GM18498 (cell line): ENCODE results near the gene CCDC88B.

Experiments used
- ATAC-seq: cut with Tn5 transposase; IDR thresholded peaks from one replicate; pipeline ENCODE4 v1.9.1; 2021; ENCODE audit warnings: mild to moderate bottlenecking, moderate library complexity; ENCODE audit not compliant: unreplicated experiment

Gene CCDC88B

DNA sequence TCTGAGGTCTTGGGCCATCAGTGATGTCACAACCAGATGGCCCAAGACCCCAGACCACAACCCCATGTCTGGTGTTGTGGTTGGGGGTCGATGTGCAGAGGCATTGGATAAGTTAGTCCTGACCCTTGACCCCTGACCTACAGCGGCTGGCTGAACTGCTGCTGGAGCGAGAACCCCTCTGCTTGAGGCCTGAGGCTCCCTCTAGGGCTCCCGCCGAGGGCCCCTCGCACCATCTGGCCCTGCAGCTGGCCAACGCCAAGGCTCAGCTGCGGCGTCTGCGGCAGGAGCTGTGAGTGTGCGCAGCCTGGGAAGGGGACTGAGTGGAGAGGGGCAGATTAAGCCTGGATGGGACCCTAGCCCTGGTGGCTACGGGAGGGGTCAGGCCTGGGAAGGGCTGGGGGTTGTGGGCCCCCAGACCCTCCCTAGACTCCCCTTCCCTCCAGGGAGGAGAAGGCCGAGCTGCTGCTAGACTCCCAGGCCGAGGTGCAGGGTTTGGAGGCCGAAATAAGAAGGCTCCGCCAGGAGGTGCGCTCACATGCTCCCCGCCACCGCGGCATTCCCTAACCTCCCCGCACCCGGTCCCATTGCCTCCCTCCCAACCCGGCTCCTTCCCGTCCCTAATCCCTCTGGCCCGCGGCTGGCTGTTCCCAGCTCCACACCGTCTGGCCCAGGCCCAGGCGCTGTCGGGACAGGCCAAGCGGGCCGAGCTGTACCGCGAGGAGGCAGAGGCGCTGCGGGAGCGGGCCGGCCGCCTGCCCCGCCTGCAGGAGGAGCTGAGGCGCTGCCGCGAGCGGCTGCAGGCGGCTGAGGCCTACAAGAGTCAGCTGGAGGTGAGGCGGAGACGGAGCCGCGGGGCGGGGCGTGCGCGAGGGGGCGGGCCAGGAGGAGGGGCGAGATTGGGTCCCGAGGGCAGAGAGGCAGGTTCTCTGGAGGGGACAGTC is 2.1 kb downstream of the CCDC88B start:
- ATAC-seq: no peak

DNA sequence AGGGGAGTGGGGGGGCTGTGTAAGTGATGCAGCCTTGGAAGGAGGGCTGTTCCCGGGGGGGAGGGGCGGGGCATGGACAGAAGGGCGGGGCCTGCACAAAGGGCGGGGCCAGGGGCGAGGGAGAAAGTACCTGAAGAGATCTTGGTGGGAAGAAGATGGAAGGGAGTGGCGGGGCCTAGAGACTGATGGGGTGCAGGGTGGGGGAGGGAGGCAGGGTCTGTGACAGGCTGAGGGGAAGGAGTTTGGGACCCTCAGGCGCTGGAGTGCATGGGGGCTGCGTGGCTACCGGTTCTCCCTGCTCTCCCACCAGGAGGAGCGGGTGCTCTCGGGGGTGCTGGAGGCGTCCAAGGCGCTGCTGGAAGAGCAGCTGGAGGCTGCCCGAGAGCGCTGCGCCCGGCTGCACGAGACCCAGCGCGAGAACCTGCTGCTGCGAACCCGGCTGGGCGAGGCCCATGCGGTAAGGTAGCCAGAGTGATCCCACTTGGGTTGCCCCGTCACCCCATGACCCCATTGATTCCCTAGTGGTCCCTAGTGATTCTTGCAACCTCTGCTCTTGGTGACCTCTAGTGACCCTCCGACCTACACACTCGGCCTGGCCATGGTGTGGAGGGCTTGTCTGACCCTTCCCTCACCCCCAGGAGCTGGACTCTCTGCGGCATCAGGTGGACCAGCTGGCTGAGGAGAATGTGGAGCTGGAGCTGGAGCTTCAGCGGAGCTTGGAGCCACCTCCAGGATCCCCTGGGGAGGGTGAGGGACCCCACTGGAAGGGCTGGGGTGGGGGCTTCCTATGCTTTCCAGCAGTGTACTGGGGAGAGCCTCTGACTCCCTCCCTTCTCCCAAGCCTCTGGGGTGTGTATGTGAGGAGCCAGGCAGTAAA is 3.1 kb downstream of the CCDC88B start:
- no peak for ATAC-seq

DNA sequence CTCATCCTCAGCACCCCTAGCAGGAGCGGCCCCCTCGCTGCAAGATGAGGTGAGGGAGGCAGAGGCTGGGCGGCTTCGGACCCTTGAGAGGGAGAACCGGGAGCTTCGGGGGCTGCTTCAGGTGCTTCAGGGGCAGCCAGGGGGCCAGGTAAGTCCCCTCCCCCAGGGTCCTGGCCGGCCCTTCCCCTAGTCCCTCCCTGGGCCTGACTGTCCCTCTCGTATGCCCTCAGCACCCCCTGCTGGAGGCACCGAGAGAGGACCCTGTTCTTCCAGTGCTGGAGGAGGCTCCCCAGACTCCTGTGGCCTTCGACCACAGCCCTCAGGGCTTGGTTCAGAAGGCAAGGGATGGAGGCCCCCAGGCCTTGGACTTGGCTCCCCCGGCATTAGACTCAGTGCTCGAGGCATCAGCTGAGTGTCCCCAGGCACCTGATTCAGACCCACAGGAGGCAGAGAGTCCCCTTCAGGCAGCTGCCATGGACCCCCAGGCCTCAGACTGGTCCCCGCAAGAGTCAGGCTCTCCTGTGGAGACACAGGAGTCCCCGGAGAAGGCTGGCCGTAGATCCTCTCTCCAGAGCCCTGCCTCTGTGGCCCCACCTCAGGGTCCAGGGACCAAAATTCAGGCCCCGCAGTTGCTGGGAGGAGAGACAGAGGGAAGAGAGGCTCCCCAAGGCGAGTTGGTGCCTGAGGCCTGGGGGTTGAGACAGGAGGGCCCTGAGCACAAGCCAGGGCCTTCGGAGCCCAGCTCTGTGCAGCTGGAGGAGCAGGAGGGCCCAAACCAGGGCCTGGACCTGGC is 4.0 kb downstream of the CCDC88B start:
- ATAC-seq: no peak

DNA sequence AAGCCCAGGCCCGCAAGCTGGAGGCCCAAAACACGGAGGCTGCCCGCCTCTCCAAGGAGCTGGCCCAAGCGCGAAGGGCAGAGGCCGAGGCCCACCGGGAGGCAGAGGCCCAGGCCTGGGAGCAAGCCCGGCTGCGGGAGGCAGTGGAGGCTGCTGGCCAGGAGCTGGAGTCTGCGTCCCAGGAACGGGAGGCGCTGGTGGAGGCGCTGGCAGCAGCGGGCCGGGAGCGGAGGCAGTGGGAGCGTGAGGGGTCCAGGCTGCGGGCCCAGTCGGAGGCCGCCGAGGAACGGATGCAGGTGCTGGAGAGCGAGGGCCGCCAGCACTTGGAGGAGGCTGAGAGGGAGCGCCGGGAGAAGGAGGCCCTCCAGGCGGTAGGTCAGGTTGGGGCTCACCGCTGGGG is 4.8 kb downstream of the CCDC88B start:
- no peak for ATAC-seq

DNA sequence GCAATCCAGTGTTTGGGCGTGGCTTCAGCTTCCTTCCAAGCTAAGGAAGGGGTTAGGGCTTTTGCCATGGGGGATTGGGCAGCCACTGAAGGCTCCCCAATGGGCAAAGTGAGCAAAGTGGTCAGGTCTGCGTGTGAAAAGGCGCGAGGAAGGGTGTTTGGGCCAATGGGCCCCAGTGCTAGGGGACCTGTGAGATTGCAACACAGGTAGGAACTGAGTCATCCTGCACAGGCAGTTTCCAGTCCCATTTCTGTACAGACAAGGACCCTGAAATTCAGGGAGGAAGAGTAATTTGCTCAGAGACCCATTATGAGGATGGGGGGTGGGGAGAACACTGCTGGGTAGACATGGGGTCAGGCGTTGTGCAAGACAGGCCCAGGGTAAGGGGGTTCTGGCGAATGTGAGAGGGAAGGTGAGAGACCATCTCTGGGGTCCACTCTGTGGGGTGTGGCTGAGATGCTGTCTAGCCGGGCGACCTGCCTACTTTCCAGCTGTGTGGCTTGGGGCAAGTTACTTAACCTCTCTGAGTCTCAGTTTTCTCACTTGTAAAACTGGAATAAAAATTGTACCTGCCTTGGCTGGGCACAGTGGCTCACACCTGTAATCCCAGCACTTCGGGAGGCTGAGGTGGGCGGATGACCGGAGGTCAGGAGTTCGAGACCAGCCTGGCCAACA is 7.3 kb downstream of the CCDC88B start:
- no peak for ATAC-seq

DNA sequence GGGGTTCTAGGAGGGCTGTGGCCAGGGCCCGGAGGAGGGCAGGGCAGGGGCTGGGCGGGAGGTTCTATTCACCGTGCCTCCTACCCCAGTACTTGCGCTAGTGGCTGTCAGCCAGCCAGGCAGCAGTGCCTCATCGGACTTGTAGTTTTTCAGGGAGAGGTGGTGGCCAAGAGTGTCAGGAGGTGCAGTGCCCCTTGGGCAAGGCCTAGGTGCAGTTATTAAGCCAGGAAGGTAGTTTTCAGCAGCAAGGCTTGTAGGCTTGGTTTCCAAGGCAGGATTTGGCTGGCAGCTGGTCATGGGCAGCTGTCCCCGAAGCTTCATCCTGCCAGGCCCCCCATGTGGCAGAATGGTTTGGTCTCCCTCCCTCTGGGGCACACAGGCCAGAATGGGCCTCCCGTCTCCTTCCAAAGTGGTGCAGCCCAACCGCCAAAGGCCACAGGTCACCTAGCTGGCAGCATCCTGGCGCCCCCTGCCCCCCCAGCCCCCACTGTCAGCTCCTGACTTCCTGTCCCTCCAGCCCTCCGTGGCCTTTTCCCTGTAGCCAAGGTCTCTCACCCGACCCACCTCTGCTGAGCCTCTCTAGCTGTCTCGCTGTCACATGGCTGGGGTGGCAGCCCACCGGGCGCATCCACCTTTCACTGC is 8.5 kb downstream of the CCDC88B start:
- no peak for ATAC-seq

DNA sequence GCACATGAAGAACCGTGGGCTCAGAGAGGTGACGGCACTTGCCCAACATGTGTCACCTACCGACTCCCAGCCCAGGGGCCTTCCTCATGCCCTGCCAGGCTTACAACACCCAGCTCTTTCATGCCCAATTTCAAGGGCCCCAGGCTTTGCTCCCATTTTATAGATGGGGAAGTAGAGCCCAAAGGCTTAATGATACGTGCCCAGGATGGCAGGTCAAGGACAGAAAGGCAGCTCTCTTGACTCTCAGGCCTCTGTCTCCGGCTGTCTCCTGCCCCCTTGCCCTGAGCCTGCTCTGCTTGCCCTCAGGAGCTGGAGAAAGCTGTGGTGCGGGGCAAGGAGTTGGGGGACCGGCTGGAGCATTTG is 9.0 kb downstream of the CCDC88B start:
- no peak for ATAC-seq

DNA sequence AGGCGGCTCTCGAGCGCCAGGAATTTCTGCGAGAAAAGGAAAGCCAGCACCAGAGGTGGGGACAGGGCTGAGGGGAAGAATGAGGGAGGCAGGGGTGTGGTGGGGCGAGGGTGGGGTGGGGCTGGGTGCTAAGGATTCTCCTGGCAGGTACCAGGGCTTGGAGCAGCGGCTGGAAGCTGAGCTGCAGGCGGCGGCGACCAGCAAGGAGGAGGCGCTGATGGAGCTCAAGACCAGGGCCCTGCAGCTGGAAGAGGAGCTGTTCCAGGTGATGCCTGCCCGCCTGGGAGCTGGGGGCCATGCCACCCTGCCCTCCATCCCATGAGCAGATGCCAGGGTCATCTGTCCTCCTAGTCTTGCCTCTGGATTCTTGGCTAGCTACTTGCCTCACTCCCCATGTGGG is 9.4 kb downstream of the CCDC88B start:
- ATAC-seq: no peak

DNA sequence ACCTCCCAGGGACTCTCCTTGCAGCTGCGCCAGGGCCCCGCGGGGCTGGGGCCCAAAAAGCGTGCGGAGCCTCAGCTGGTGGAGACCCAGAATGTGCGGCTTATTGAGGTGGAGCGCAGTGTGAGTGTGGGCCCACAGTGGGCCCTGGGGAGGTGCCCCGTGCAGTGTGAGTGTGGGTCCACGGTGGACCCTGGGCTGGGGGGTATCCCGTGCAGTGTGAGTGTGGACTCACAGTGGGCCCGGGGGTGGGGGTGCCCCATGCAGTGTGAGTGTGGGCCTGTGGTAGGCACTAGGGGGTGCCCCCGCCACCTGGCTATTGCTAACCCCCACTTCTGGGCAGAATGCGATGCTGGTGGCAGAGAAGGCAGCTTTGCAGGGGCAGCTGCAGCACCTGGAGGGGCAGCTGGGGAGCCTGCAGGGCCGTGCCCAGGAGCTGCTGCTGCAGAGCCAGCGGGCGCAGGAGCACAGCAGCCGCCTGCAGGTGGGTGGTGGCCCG is 11.2 kb downstream of the CCDC88B start:
- no peak for ATAC-seq

DNA sequence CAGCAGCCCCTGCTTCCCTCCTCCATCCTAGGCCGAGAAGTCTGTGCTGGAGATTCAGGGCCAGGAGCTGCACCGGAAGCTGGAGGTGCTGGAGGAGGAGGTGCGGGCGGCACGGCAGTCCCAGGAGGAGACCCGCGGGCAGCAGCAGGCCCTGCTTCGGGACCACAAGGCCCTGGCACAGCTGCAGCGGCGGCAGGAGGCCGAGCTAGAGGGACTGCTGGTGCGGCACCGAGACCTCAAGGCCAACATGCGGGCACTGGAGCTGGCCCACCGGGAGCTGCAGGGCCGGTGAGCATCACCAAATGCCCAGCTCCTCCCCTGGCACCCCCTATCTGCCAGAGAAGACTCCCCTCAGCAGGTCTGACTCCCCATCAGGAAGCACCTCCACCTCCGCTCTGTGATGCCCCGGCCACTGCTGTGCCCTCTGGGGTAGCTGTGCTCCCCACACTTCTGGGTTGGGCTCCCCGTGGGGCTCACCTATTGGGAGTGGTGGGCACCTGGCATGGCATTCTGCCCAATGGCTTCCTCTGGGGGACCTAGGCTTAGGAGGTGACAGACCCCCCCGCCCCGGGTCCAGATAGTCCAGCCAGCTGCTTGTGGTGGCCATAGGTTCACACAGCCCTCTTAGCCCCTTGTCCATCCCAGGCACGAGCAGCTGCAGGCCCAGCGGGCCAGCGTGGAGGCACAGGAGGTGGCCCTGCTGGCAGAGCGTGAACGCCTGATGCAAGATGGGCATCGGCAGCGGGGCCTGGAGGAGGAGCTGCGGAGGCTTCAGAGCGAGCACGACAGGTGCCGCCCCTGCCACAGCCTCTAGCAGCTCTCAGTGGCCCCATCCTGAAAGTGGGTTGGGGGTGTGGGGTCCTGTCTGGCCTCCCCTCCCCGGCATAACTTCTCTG is 12.3 kb downstream of the CCDC88B start:
- ATAC-seq: no peak

DNA sequence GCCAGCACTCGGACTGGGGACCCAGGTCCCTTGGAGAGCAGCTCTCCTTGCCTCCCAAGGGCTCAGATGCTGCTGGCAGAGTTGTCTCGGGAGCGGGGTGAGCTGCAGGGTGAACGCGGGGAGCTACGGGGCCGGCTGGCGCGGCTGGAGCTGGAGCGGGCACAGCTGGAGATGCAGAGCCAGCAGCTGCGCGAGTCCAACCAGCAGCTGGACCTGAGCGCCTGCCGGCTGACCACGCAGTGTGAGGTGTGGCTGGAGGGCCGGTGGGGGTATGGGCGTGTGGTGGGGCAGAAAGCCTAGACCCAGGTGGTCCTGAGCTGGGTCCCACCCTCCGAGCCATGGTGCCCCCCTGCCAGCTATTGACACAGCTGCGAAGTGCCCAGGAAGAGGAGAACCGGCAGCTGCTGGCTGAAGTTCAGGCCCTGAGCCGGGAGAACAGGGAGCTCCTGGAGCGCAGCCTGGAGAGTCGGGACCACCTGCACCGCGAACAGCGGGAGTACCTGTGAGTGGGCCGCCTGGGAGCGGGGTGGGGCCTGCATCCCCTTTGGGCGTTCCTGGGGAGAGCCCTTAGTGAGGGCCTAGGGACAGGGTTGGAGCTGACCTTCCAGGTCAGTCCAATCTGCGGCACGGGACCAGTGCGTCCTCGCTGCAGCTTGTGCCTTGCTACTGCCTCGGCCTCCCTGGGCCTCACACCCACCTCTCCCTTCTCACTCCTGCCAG is 13.2 kb downstream of the CCDC88B start:
- no peak for ATAC-seq

DNA sequence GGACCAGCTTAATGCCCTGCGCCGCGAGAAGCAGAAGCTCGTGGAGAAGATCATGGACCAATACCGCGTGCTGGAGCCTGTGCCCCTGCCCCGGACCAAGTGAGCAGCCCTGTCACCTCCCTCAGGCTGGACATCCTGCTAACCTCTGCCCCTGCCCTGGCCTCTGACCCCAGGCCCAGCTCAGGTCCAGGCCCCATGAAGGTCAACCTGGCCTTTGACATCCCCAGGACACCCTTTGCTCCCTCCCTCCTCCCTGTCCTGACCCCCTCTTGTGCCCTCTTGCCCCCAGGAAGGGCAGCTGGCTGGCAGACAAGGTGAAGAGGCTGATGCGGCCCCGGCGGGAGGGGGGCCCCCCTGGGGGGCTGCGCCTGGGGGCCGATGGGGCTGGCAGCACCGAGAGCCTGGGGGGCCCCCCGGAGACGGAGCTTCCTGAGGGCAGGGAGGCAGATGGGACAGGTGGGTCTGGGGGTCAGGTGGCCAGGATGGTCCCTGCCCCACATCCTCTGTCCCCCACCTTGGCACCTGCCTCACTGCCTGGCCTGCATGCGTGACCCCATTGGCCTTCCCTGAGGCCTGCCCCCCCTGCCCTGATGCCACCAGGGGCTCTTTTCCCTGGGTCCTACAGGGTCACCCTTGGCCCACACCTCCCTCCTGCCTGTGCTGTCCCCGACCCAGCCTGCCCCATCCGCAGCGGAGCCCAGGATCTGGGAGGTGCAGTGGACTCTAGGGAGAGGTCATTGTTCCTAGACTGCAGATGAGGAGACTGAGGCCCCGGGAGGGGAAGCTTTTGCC is 13.9 kb downstream of the CCDC88B start:
- ATAC-seq: no peak

DNA sequence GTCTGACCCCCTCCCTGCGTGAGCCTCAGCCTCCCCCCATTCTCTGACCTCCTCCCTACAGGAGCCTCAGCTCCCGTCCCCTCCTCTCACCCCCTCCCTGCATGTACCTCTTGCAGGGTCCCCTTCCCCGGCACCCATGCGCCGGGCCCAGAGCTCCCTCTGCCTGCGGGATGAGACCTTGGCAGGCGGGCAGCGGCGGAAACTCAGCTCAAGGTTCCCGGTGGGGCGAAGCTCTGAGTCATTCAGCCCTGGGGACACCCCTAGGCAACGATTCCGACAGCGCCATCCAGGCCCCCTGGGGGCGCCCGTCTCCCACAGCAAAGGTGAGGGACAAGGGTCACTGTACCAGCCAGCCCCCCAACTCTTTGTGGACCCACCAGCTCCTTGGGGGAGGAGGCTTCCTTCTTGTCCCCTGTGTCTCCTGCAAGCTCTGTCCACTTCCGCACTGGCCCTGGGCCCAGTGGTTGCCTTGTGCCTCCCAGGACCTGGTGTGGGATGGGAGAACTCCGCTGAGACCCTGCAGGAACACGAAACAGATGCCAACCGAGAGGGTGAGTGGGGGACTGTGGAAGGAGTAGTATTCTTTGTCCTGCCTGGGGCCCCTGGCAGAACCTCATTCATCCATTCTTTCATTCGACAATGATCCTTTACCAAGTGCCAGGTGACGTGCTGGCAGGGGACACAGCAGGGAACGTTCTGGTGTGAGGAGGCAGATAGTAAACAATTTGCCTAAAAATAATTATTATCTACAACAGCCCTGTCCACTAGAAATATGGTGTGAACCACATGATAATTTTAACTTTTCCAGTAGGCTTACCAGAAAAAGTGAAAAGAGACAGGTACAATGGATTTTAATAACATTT is 15.3 kb downstream of the CCDC88B start:
- no peak for ATAC-seq

DNA sequence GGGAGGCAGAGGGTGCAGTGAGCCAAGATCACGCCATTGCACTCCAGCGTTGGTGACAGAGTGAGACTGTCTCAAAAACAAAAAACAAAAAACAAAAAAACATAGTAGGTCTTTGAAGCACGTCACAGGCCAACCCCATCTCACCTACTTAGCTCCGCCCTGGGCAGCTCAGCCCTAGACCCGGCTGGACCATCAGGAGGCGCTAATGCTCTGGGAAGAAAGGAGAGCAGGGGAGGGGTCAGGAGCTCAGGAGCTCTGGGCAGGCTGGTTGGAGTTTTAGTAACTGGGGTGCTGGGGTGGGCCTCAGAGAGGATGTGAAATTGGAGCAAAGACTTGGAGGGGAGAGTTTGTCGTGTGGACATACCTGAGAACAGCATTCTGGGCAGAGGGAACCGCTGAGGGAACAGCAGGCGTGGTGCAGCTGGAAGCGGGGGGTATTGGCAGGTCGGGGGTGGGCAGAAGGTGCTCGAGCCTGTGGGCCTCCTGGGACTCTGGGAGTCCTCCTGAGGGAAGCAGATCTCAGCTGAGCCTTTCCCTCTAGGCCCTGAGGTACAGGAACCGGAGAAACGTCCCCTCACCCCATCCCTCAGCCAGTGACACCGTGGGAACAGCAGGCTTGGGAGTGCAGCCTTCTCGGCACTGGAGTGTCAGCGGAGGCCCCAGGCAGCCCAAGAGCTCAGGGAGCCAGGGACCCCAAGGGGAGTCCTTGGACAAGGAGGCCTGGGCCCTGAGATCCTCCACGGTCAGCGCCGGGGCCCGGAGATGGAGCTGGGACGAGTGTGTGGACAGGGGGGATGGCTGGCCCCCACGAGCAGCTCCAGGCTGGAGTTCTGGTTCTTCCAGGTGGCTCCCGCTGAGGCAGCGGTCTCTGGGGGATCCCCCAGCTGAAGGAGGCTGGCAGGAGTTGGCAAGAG is 16.8 kb downstream of the CCDC88B start:
- ATAC-seq: no peak

DNA sequence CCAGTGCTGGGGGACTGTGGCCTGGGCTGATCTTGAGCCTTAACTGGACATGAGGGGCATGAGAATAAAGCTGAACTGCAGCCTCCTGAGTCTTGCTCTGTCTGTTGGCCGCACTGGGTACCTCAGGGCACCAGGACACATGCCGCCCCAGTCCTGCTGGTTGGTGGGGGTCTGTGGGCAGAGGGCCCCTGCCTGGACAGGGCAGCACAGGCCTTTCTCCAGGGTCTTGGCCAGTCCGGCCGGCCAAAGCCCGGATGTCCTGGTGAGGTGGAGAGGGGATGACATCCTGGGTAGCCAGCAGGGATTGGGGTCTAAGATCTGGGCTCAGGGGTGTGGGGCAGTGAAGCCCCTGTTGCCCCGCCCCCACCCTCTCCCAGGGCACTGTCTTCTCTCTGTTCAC is 17.4 kb downstream of the CCDC88B start:
- no peak for ATAC-seq
